ENCODE data around the gene PDE9A. TPM values are rescaled to one million over a fixed set of nuclear protein-coding genes. Genes with fewer than 3 reads are reported as not detected.

The PDE9A gene
- polyA plus RNA-seq, 2 of the 4 experiments (the other 2 are of a cell fraction), result 1.3 to 3.1 TPM

GRCh38 chr21:42770717-42771502 is 117.5 kb downstream of the PDE9A start:
- no peaks in the 10 kb centered on the region for H3K4me1 ChIP-seq
- H3K27ac ChIP-seq, result no peak overlapping the region
- WGBS (ENCODE audit: missing lambda C conversion rate), result 81% methylated on average over 24 of the region's 27 CpGs
- H3K4me3 ChIP-seq, result no peak overlapping the region
- ChIA-PET CTCF (interaction anchor here (0.6 kb wide), 1 partner anchor 215 kb away, joined by 3 read pairs; no protein-coding TSS in a partner anchor), POLR2A (no interaction called here)
- ATAC-seq, result no peak
- no peak for FAIRE-seq
- TF ChIP-seq CTCF (IDR thresholded peaks at IDR 0.05), result no peak
- no peak for TF ChIP-seq KDM1A (IDR thresholded peaks at IDR 0.05; ENCODE audit: low read depth)
- TF ChIP-seq USF2 (IDR thresholded peaks at IDR 0.05), result no peak
- TF ChIP-seq ZC3H11A (IDR thresholded peaks at IDR 0.05), result no peak
- no peak for TF ChIP-seq RARB (CRISPR knock-in tag; IDR thresholded peaks at IDR 0.05)
- TF ChIP-seq POLR2A (IDR thresholded peaks at IDR 0.05; ENCODE audit: low read length), result no peak
- TF ChIP-seq PHF8 (IDR thresholded peaks at IDR 0.05; ENCODE audit: borderline replicate concordance, low read depth), result no peak
- no peak for TF ChIP-seq BHLHE40 (IDR thresholded peaks at IDR 0.05; ENCODE audit: low read depth, low read length)
- TF ChIP-seq MAX (IDR thresholded peaks at IDR 0.05), result no peak
- TF ChIP-seq EHF (CRISPR knock-in tag; IDR thresholded peaks at IDR 0.05), result no peak
- TF ChIP-seq FOSB (CRISPR knock-in tag; IDR thresholded peaks at IDR 0.05), result no peak
- TF ChIP-seq ELK1 (IDR thresholded peaks at IDR 0.05; ENCODE audit: low read depth, low read length), result no peak
- TF ChIP-seq HES2 (IDR thresholded peaks at IDR 0.05), result no peak
- no peak for TF ChIP-seq JUNB (IDR thresholded peaks at IDR 0.05)
- TF ChIP-seq EHMT2 (IDR thresholded peaks at IDR 0.05; ENCODE audit: low read depth), result no peak
- TF ChIP-seq MAZ (IDR thresholded peaks at IDR 0.05; ENCODE audit: borderline replicate concordance, low read depth, low read length), result no peak
- TF ChIP-seq CBX2 (IDR thresholded peaks at IDR 0.05; ENCODE audit: borderline replicate concordance, low read depth), result no peak
- no peak for TF ChIP-seq MAFK (IDR thresholded peaks at IDR 0.05; ENCODE audit: partially characterized antibody)
- TF ChIP-seq HOXA7 (CRISPR knock-in tag; IDR thresholded peaks at IDR 0.05), result no peak
- TF ChIP-seq HOXB5 (CRISPR knock-in tag; IDR thresholded peaks at IDR 0.05), result no peak
- H3K9me3 ChIP-seq, result no peaks in the 10 kb centered on the region
- DNase-seq (ENCODE audit: low read depth in 1 of 2, low spot score in 1 of 2), result no peak
- no peak overlapping the region for H3K4me2 ChIP-seq

GRCh38 chr21:42771503-42771805 is 118.0 kb downstream of the PDE9A start:
- no peak overlapping the region for H3K27ac ChIP-seq
- ChIA-PET POLR2A (no interaction called here), CTCF (interaction anchor here (1.1 kb wide), 1 partner anchor 21 kb away, joined by 3 read pairs; no protein-coding TSS in a partner anchor)
- no peak overlapping the region for H3K4me3 ChIP-seq
- no peak for FAIRE-seq
- no peaks in the 10 kb centered on the region for H3K9me3 ChIP-seq
- ATAC-seq, result no peak
- TF ChIP-seq CHD2 (IDR thresholded peaks at IDR 0.05; ENCODE audit: low read length, partially characterized antibody), result no peak
- no peak for TF ChIP-seq USF2 (IDR thresholded peaks at IDR 0.05)
- no peak for TF ChIP-seq ZFP36 (IDR thresholded peaks at IDR 0.05; ENCODE audit: borderline replicate concordance, partially characterized antibody)
- no peak for TF ChIP-seq HOXB5 (CRISPR knock-in tag; IDR thresholded peaks at IDR 0.05)
- no peak for TF ChIP-seq NPAS2 (CRISPR knock-in tag; IDR thresholded peaks at IDR 0.05; ENCODE audit: borderline replicate concordance)
- TF ChIP-seq CHD4 (IDR thresholded peaks at IDR 0.05; ENCODE audit: borderline replicate concordance), result no peak
- no peak for TF ChIP-seq SMC3 (IDR thresholded peaks at IDR 0.05)
- TF ChIP-seq HOXA7 (CRISPR knock-in tag; IDR thresholded peaks at IDR 0.05), result no peak
- no peak for TF ChIP-seq POLR2A (IDR thresholded peaks at IDR 0.05; ENCODE audit: low read length)
- no peak for TF ChIP-seq CEBPB (IDR thresholded peaks at IDR 0.05)
- TF ChIP-seq HDAC2 (IDR thresholded peaks at IDR 0.05), result no peak
- 86% methylated on average over 8 of the region's 12 CpGs for WGBS (ENCODE audit: missing lambda C conversion rate)
- no peaks in the 10 kb centered on the region for H3K4me1 ChIP-seq
- DNase-seq (ENCODE audit: low read depth in 1 of 2, low spot score in 1 of 2), result no peak
- no peak overlapping the region for H3K4me2 ChIP-seq

Measured in A549 (cell line).